ENCODE results near the gene PRSS8. TPM values are rescaled to one million over a fixed set of nuclear protein-coding genes. Genes with fewer than 3 reads are reported as not detected.

PRSS8 gene
- total RNA-seq, 1 donor from 2014 or later, result not detected

DNA sequence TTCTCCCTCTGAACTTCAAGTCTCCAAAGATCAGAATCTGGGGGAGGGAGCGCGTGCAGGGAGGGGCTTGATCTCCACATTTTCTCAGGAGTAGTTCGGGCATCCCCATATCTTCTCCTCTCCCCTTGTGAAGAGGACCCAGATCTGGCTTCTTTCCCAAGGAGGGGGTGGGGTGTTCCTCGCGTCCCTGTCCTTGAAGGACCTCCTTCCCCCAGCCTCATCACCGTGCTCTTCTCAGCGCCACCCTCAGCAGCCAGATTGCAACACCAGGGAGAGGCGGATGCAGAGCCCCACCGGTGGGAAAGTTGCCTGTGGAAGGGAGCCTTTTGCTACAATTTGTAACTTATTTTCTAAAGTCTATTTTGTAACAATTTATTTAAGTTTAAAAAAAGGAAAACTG, 52.4 kb downstream of the PRSS8 start:
- no peak for DNase-seq (ENCODE audit: low read depth in 2 of 2)

GRCh38 chr16:31082368-31083045, 53.0 kb downstream of the PRSS8 start:
- DNase-seq (ENCODE audit: low read depth in 2 of 2), result no peak

Other genes with a start within 250 kb of the PRSS8 start
- gene BCL7C, start 241.7 kb downstream of the PRSS8 start, total RNA-seq, result 39.7 and 72.0 TPM in 2 replicates
- 0.22 and 0.40 TPM in 2 replicates for gene CTF1, start 239.1 kb downstream of the PRSS8 start, total RNA-seq
- 14.3 and 15.7 TPM in 2 replicates for gene FBXL19, start 212.2 kb downstream of the PRSS8 start, total RNA-seq
- 22.9 and 24.8 TPM in 2 replicates for gene ORAI3, start 186.7 kb downstream of the PRSS8 start, total RNA-seq
- 1.7 and 2.2 TPM in 2 replicates for gene SETD1A, start 178.0 kb downstream of the PRSS8 start, total RNA-seq
- 13.3 and 26.0 TPM in 2 replicates for gene HSD3B7, start 150.5 kb downstream of the PRSS8 start, total RNA-seq
- under 0.01 and 0.40 TPM in 2 replicates for gene STX1B, start 125.1 kb downstream of the PRSS8 start, total RNA-seq
- 17.7 and 27.0 TPM in 2 replicates for gene STX4, start 102.2 kb downstream of the PRSS8 start, total RNA-seq
- 5.0 and 6.0 TPM in 2 replicates for gene ZNF668, start 61.5 kb downstream of the PRSS8 start, total RNA-seq
- gene ZNF646, start 61.3 kb downstream of the PRSS8 start, total RNA-seq, result 7.0 and 12.7 TPM in 2 replicates
- 0.40 and 0.44 TPM in 2 replicates for gene PRSS53, start 46.8 kb downstream of the PRSS8 start, total RNA-seq
- 54.7 and 71.8 TPM in 2 replicates for gene VKORC1, start 40.9 kb downstream of the PRSS8 start, total RNA-seq
- 10.0 and 12.3 TPM in 2 replicates for gene BCKDK, start 27.3 kb downstream of the PRSS8 start, total RNA-seq
- gene KAT8, start 18.1 kb downstream of the PRSS8 start, total RNA-seq, result 24.2 and 35.3 TPM in 2 replicates
- gene PRSS36, start 14.3 kb upstream of the PRSS8 start, total RNA-seq, result 0.22 and 0.99 TPM in 2 replicates
- gene FUS, start 44.4 kb upstream of the PRSS8 start, total RNA-seq, result 26.8 and 29.6 TPM in 2 replicates
- gene PYCARD, start 67.0 kb upstream of the PRSS8 start, total RNA-seq, result 48.8 and 54.5 TPM in 2 replicates
- gene TRIM72, start 78.4 kb upstream of the PRSS8 start, total RNA-seq, result not detected in 2 replicates
- gene PYDC1, start 81.4 kb upstream of the PRSS8 start, total RNA-seq, result not detected in 2 replicates
- under 0.01 TPM in 1 of 2 replicates, not detected in the other for gene ITGAM, start 124.2 kb upstream of the PRSS8 start, total RNA-seq
- under 0.01 and 0.87 TPM in 2 replicates for gene ITGAX, start 219.4 kb upstream of the PRSS8 start, total RNA-seq

All from lung microvascular endothelial cell (primary cell).